SU-DHL-6 (cell line): ENCODE data around the gene GPX2.

Experiments
- H2AFZ ChIP-seq: fragments of 200-600 bp; sonication (generic); 2 replicates; pipeline ENCODE4 v1.6.1; 2014; ENCODE audit warnings: low read depth, mild to moderate bottlenecking, moderate library complexity, mixed read lengths, antibody characterized with exemption, low read length; ENCODE audit not compliant: severe bottlenecking
- H3F3A ChIP-seq: fragments of 200-600 bp; shearing (Covaris generic); 2 replicates; pipeline ENCODE4 v1.6.0; 2016; ENCODE audit warnings: antibody characterized with exemption, mild to moderate bottlenecking; ENCODE audit not compliant: insufficient read depth
- H3K27ac ChIP-seq: fragments of 200-600 bp; sonication (generic); 2 replicates; pipeline ENCODE4 v1.5.1; 2016; ENCODE audit warnings: low read depth, mild to moderate bottlenecking, low read length, moderate library complexity, mixed read lengths
- H3K27me3 ChIP-seq: fragments of 200-600 bp; sonication (generic), shearing (Covaris generic); 2 replicates; pipeline ENCODE4 v1.6.0; 2014; ENCODE audit warnings: mild to moderate bottlenecking, low read length
- H3K36me3 ChIP-seq: fragments of 200-600 bp; sonication (generic); 2 replicates; pipeline ENCODE4 v1.6.1; 2014; ENCODE audit warnings: mild to moderate bottlenecking, low read length, mixed read lengths
- H3K4me2 ChIP-seq: fragments of 300-600, 200-600 bp; shearing (Covaris generic), sonication (generic); 2 replicates; pipeline ENCODE4 v1.6.0; 2014; ENCODE audit warnings: low read length, low read depth, mild to moderate bottlenecking; ENCODE audit not compliant: poor library complexity, severe bottlenecking
- H3K4me3 ChIP-seq: fragments of 200-600 bp; sonication (generic); 2 replicates; pipeline ENCODE4 v1.5.1; 2014; ENCODE audit warnings: antibody characterized with exemption, low read length, mild to moderate bottlenecking, mixed read lengths; ENCODE audit not compliant: insufficient read depth, poor library complexity, severe bottlenecking
- H3K79me2 ChIP-seq: fragments of 200-600 bp; sonication (generic); 2 replicates; pipeline ENCODE4 v1.6.1; 2014; ENCODE audit warnings: mild to moderate bottlenecking, low read length, moderate library complexity; ENCODE audit not compliant: insufficient read depth
- H3K9ac ChIP-seq: fragments of 200-600 bp; sonication (generic); 2 replicates; pipeline ENCODE4 v1.7.0; 2014; ENCODE audit warnings: mild to moderate bottlenecking, low read length
- H3K9me2 ChIP-seq: fragments of 200-600 bp; sonication (generic); replicated peaks from 2 replicates; pipeline ENCODE4 v1.6.1; 2014; ENCODE audit warnings: low read length; ENCODE audit not compliant: insufficient read depth
- H3K9me3 ChIP-seq: fragments of 200-600 bp; sonication (generic); 2 replicates; pipeline ENCODE4 v1.6.1; 2014; ENCODE audit warnings: low read length, mixed read lengths; ENCODE audit not compliant: insufficient read depth
- H4K20me1 ChIP-seq: fragments of 200-600 bp; sonication (generic); 2 replicates; pipeline ENCODE4 v1.6.1; 2014; ENCODE audit warnings: low read depth, mild to moderate bottlenecking, antibody characterized with exemption, low read length, moderate library complexity, mixed read lengths
- EZH2phosphoT487 ChIP-seq: fragments of 200-600 bp; sonication (generic), shearing (Covaris generic); conservative IDR thresholded peaks from 2 replicates; pipeline ENCODE4 v1.6.1; 2018; ENCODE audit warnings: mild to moderate bottlenecking, antibody characterized with exemption, low read length, moderate library complexity, mixed read lengths
- TF ChIP-seq, protein P1 (sequence below): fragments of 200-600 bp; sonication (generic); IDR thresholded peaks from one replicate; pipeline ENCODE4 v1.5.1; 2017; ENCODE audit warnings: antibody characterized with exemption, mild to moderate bottlenecking, low read length, moderate library complexity; ENCODE audit not compliant: insufficient read depth, poor library complexity, severe bottlenecking

GPX2 gene

DNA sequence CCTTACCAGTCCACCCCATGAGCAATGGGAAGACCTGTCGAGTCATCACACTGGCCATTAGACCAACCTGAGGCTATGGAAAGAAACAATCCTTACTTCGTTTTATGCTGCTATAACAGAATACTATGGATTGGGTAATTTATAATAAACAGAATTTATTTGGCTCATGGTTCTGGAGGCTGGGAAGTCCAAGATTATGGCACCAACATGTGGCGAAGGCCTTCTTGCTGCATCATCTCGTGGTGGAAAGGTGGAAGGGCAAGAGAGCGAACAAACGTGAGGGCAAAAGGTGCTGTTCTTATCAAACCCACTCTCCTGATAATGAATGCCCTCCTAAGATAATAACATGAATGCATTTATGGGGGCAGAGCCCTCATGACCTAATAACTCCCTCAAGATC is 53.2 kb downstream of the GPX2 start:
- no peak overlapping the region for H3K4me2 ChIP-seq
- no peak overlapping the region for H2AFZ ChIP-seq
- H3K9me2 ChIP-seq = no peaks in the 10 kb centered on the region

More for the DNA sequence above, 53.2 kb downstream of the GPX2 start:
- TF ChIP-seq EZH2phosphoT487 = no peak
- TF ChIP-seq, protein P1, sequence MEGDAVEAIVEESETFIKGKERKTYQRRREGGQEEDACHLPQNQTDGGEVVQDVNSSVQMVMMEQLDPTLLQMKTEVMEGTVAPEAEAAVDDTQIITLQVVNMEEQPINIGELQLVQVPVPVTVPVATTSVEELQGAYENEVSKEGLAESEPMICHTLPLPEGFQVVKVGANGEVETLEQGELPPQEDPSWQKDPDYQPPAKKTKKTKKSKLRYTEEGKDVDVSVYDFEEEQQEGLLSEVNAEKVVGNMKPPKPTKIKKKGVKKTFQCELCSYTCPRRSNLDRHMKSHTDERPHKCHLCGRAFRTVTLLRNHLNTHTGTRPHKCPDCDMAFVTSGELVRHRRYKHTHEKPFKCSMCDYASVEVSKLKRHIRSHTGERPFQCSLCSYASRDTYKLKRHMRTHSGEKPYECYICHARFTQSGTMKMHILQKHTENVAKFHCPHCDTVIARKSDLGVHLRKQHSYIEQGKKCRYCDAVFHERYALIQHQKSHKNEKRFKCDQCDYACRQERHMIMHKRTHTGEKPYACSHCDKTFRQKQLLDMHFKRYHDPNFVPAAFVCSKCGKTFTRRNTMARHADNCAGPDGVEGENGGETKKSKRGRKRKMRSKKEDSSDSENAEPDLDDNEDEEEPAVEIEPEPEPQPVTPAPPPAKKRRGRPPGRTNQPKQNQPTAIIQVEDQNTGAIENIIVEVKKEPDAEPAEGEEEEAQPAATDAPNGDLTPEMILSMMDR = no peak
- Histone ChIP-seq H3K79me2 (no peaks in the 10 kb centered on the region), H3K36me3 (no peaks in the 10 kb centered on the region), H3K27me3 (no peaks in the 10 kb centered on the region), H3K9me3 (no peaks in the 10 kb centered on the region), H3K27ac (no peak overlapping the region), H4K20me1 (no peaks in the 10 kb centered on the region; the same call in 1 of the 2 replicates), H3K4me3 (no peak overlapping the region), H3F3A (no peaks in the 10 kb centered on the region), H3K9ac (no peak overlapping the region)
